Measurements from ENCODE around the gene WDR64. TPM values are rescaled to one million over a fixed set of nuclear protein-coding genes. Genes with fewer than 3 reads are reported as not detected.

WDR64 gene
- total RNA-seq (2016; rRNA removed; fragmentation: Illumina TruSeq; extraction: Trizol): not detected in 2 replicates
- not detected in 2 replicates for total RNA-seq (2016; cell fraction: cytosol; rRNA removed; fragmentation: Illumina TruSeq; extraction: Trizol; ENCODE audit: low read depth)
- not detected in 2 replicates for total RNA-seq (2016; cell fraction: insoluble cytoplasmic fraction; rRNA removed; fragmentation: Illumina TruSeq; extraction: Trizol)
- total RNA-seq (2016; cell fraction: membrane; rRNA removed; fragmentation: Illumina TruSeq; extraction: Trizol): not detected in 2 replicates
- not detected in 2 replicates for total RNA-seq (2016; cell fraction: nucleus; rRNA removed; fragmentation: Illumina TruSeq; extraction: Trizol)
- not detected in 2 replicates for polyA plus RNA-seq (2011; rRNA removed)
- not detected in 2 replicates for polyA plus RNA-seq (2011; cell fraction: cytosol; rRNA removed)
- not detected in 2 replicates for polyA plus RNA-seq (2011; cell fraction: nucleus; rRNA removed)
- not detected in 2 replicates for polyA plus RNA-seq (2012)
- not detected in 2 replicates for polyA plus RNA-seq (2016; cell fraction: cytosol; fragmentation: Illumina TruSeq; extraction: Trizol; ENCODE audit: low read depth)
- not detected in 2 replicates for polyA plus RNA-seq (2016; cell fraction: insoluble cytoplasmic fraction; fragmentation: Illumina TruSeq; extraction: Trizol; ENCODE audit: low read depth)
- polyA plus RNA-seq (2016; cell fraction: membrane; fragmentation: Illumina TruSeq; extraction: Trizol; ENCODE audit: low read depth): not detected in 2 replicates
- polyA plus RNA-seq (2016; cell fraction: nucleus; fragmentation: Illumina TruSeq; extraction: Trizol; ENCODE audit: insufficient read depth, low read depth): not detected in 2 replicates
- polyA minus RNA-seq (2011; rRNA and poly(A)+ RNA removed; ENCODE audit: low replicate concordance): not detected in 2 replicates
- polyA minus RNA-seq (2011; cell fraction: cytosol; rRNA and poly(A)+ RNA removed): not detected in 2 replicates
- not detected in 2 replicates for polyA minus RNA-seq (2011; cell fraction: nucleus; rRNA and poly(A)+ RNA removed)
- percentile 9 among the genes with signal in this experiment for Bru-seq, nascent RNA
- percentile 5 among the genes with signal in this experiment for BruChase-seq, experiment 1, labeled RNA remaining after a 6-hour chase
- percentile 6 among the genes with signal in this experiment for BruChase-seq, experiment 2, labeled RNA remaining after a 2-hour chase
- long read RNA-seq, experiment 1: 0 reads
- long read RNA-seq, experiment 2: 0 reads

DNA sequence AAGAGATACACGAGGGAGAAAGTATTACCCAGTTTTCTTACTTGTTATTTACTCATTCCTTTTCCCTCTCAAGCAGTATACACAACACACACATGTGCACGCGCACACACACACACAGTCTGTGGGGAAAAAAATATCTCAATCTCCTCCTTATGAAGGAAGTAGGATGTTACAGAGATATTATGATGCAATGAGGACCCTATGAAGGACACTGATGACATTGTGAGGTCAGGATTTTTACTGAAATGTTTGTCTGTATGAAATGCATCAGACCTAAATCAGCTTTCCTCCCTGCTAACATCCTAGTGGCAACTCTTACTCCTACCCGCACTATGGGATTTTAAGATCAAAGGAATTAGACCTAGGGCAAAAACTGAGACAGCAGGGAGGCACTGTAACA lies at the start of gene WDR64:
Gene WDR64, plus strand, starts transcription at position 270 of the 400 bp plus-strand sequence. CDS start 204 bp downstream, outside the sequence.
- Histone ChIP-seq H3K27ac (ENCODE audit: extremely low read length, insufficient read depth, low read length) (no peak within 1 kb of the TSS), H3K4me3 (replicated peaks in 1 of 3; ENCODE audit: insufficient read depth in 1 of 3, low read depth in 2 of 3, low read length in 3 of 3) (no peak within 1 kb of the TSS), H2AFZ (ENCODE audit: low read length) (no peak within 1 kb of the TSS), H4K20me1 (ENCODE audit: insufficient read depth, low read length) (no peaks in the 10 kb centered on the region), H3K27me3 (ENCODE audit: control insufficient read depth in 1 of 2, insufficient read depth in 2 of 2, low read length in 2 of 2) (no peaks in the 10 kb centered on the region), H3K4me2 (ENCODE audit: low read depth, low read length) (no peak within 1 kb of the TSS), H3K4me1 (ENCODE audit: insufficient read depth, low read length) (no peaks in the 10 kb centered on the region), H3K79me2 (ENCODE audit: insufficient read depth, low read length) (no peaks in the 10 kb centered on the region), H3K36me3 (replicated peaks in 1 of 2; ENCODE audit: control insufficient read depth in 1 of 2, insufficient read depth in 2 of 2, low read length in 2 of 2) (no peaks in the 10 kb centered on the region), H3K9me3 (ENCODE audit: low read length) (no peaks in the 10 kb centered on the region), H3K9ac (ENCODE audit: insufficient read depth, low read depth, low read length) (no peak within 1 kb of the TSS)
- CTCF ChIA-PET (ENCODE audit: low intra/inter-chr PET ratio, low total read pairs): no interaction called here
- no TSS peak for BruUV-seq (replicated peaks)
- 0 out of 2 replicates have a peak, but pooled peaks have one; percentile 4 for TF ChIP-seq ATF7 (IDR thresholded peaks at IDR 0.05)
- TF ChIP-seq ATF7 (CRISPR knock-in tag; IDR thresholded peaks at IDR 0.05): no peak
- no peak for TF ChIP-seq ZNF546 (CRISPR knock-in tag; conservative IDR thresholded peaks at IDR 0.05)
- peak; percentile 8; the same call in 1 of the 2 replicates for TF ChIP-seq CEBPB (IDR thresholded peaks at IDR 0.05; ENCODE audit: borderline replicate concordance, low read depth, low read length)
- FAIRE-seq (no peak), DNase-seq (ENCODE audit: low spot score) (no peak), ATAC-seq (no peak)
- POLR2A ChIA-PET: no interaction called here
- intact Hi-C loops (cut with micrococcal nuclease; ENCODE audit: unreplicated experiment) (no loop called here), in situ Hi-C loops (cut with HindIII; ENCODE audit: extremely low pct_ligation_motif_present, low pct_unique_long_range_greater_than_20kb) (no loop called here)
- WGBS (ENCODE audit: low lambda C conversion rate): 56% methylated on average over 4 of the region's 4 CpGs
